Esophagus (tissue), 2 donors: Measurements from ENCODE around the gene PRR12. TPM values are rescaled to one million over a fixed set of nuclear protein-coding genes. Genes with fewer than 3 reads are reported as not detected.
A peak's percentile ranks its signal among the peaks of the same experiment; 100 is the strongest.

Experiments used
- H3K27ac ChIP-seq, 2 donors: one replicate each; pipeline ENCODE4 v1.5.1; 2013; ENCODE audit warnings: low read depth in 2 of 2, mild to moderate bottlenecking in 2 of 2, inconsistent platforms in 1 of 2, low read length in 1 of 2, moderate library complexity in 1 of 2
- H3K27me3 ChIP-seq, 2 donors: one replicate each; pipeline ENCODE4 v1.6.1; 2013; ENCODE audit warnings: low read length in 2 of 2, control low read depth in 1 of 2, mild to moderate bottlenecking in 1 of 2; ENCODE audit not compliant: insufficient read depth in 2 of 2, control insufficient read depth in 1 of 2
- H3K36me3 ChIP-seq, 2 donors: one replicate each; pipeline ENCODE4 v1.6.1; 2013; ENCODE audit warnings: low read length in 1 of 2; ENCODE audit not compliant: control insufficient read depth in 2 of 2, insufficient read depth in 2 of 2
- H3K4me1 ChIP-seq, 2 donors: one replicate each; pipeline ENCODE4 v1.6.1; 2013; ENCODE audit warnings: low read length in 1 of 2; ENCODE audit not compliant: control insufficient read depth in 2 of 2, insufficient read depth in 2 of 2
- H3K4me3 ChIP-seq, 2 donors: one replicate each; pipeline ENCODE4 v1.5.1; 2013; ENCODE audit warnings: low read length in 2 of 2, mild to moderate bottlenecking in 2 of 2, low read depth in 1 of 2, moderate library complexity in 1 of 2
- H3K9me3 ChIP-seq, 2 donors: one replicate each; pipeline ENCODE4 v1.6.1; 2013; ENCODE audit warnings: mild to moderate bottlenecking in 2 of 2, low read depth in 1 of 2, low read length in 1 of 2, moderate library complexity in 1 of 2; ENCODE audit not compliant: control insufficient read depth in 2 of 2, insufficient read depth in 1 of 2
- WGBS, 2 donors: extraction: QIAGEN DNeasy Blood & Tissue Kit; methylation state at CpG; one replicate each; pipeline ENCODE4 v1.1.7; 2013; 5-methylcytosine and 5-hydroxymethylcytosine counted together
- polyA plus RNA-seq, 2 donors: library from polyadenylated mRNA; stranded (reverse); fragments of 200-250 nt; gene quantifications; one replicate each; pipeline ENCODE4 v1.2.3, GENCODE V29; 2013
- donor health status: healthy with polysubstance abuse.
- donor health status: Bipolar disorder and iron deficiency.

PRR12 gene
- polyA plus RNA-seq, 2 donors, result 4.8 to 11.2 TPM

GRCh38 chr19:49639401-49640112 lies 48.6 kb downstream of the PRR12 start:
- 3 to 4% methylated on average over 29 to 31 of the region's 31 CpGs for WGBS, 2 donors
- Histone ChIP-seq H3K36me3 (no peaks in the 10 kb centered on the region), H3K4me3 (peak overlapping the region; percentile 52 to 55), H3K9me3 (no peaks in the 10 kb centered on the region), H3K27me3 (no peaks in the 10 kb centered on the region), H3K4me1 (peaks cover 6% of the 10 kb centered on the region in 2 donors), H3K27ac (peak overlapping the region; percentile 92 to 95)

- Histone ChIP-seq H3K27me3 (no peaks in the 10 kb centered on the region), H3K27ac (peak within 1 kb of the TSS; percentile 95 to 99), H3K9me3 (no peaks in the 10 kb centered on the region), H3K36me3 (peaks cover 0 to 5% of the 10 kb centered on the region in 2 donors), H3K4me3 (peak within 1 kb of the TSS; percentile 52 to 55), H3K4me1 (peaks cover 5 to 6% of the 10 kb centered on the region in 2 donors)
- WGBS, 2 donors, result 0% methylated on average over 50 to 51 of the region's 51 CpGs
Observed at GRCh38 chr19:49640113-49640898, 49.3 kb downstream of the PRR12 start, which contains the start of gene RRAS. RRAS (minus strand) TSS chr19:49640143; CDS start chr19:49640098, 45 bp downstream.

- H3K4me1 ChIP-seq, result peaks cover under 1 to 2% of the 10 kb centered on the region in 2 donors
- 0 to 1% methylated on average over 85 to 87 of the region's 87 CpGs for WGBS, 2 donors
Observed at GRCh38 chr19:49641688-49642491, 50.9 kb downstream of the PRR12 start, which contains the start of gene SCAF1. SCAF1 (plus strand) TSS chr19:49642209; CDS start chr19:49645027, 2,818 bp downstream.

GRCh38 chr19:49642492-49643035 lies 51.6 kb downstream of the PRR12 start:
- peaks cover 4 to 18% of the 10 kb centered on the region in 2 donors for H3K36me3 ChIP-seq
- H3K27ac ChIP-seq, result peak overlapping the region; percentile 93 to 95
- H3K4me3 ChIP-seq, result peak overlapping the region; percentile 89 to 95
- H3K27me3 ChIP-seq, result no peaks in the 10 kb centered on the region
- H3K4me1 ChIP-seq, result peaks cover 0 to 2% of the 10 kb centered on the region in 2 donors
- H3K9me3 ChIP-seq, result no peaks in the 10 kb centered on the region
- WGBS, 2 donors, result 4 to 6% methylated on average over 5 of the region's 5 CpGs

More at GRCh38 chr19:49641688-49642491, 50.9 kb downstream of the PRR12 start, which contains the start of gene SCAF1:
- Histone ChIP-seq H3K36me3 (peaks cover 0 to 12% of the 10 kb centered on the region in 2 donors), H3K27me3 (no peaks in the 10 kb centered on the region), H3K27ac (peak within 1 kb of the TSS; percentile 95 to 99), H3K9me3 (no peaks in the 10 kb centered on the region), H3K4me3 (peak within 1 kb of the TSS; percentile 89 to 95)

GRCh38 chr19:49643466-49643865 lies 52.5 kb downstream of the PRR12 start:
- H3K27me3 ChIP-seq, result no peaks in the 10 kb centered on the region
- H3K36me3 ChIP-seq, result peaks cover 4 to 18% of the 10 kb centered on the region in 2 donors
- H3K4me3 ChIP-seq, result no peak overlapping the region
- peak overlapping the region in 1 of 2 donors; percentile 0 for H3K27ac ChIP-seq
- H3K9me3 ChIP-seq, result no peaks in the 10 kb centered on the region
- peaks cover 0 to 2% of the 10 kb centered on the region in 2 donors for H3K4me1 ChIP-seq
- WGBS, 2 donors, result 61 to 68% methylated on average over 2 of the region's 2 CpGs

GRCh38 chr19:49645592-49645991 lies 54.6 kb downstream of the PRR12 start:
- H3K27me3 ChIP-seq, result no peaks in the 10 kb centered on the region
- H3K27ac ChIP-seq, result no peak overlapping the region
- peaks cover 0 to 2% of the 10 kb centered on the region in 2 donors for H3K4me1 ChIP-seq
- H3K9me3 ChIP-seq, result no peaks in the 10 kb centered on the region
- H3K4me3 ChIP-seq, result no peak overlapping the region
- 86 to 91% methylated on average over 11 of the region's 11 CpGs for whole genome bisulfite sequencing, 2 donors
- peaks cover 4 to 29% of the 10 kb centered on the region in 2 donors for H3K36me3 ChIP-seq

GRCh38 chr19:49645995-49646394 lies 55.0 kb downstream of the PRR12 start:
- Histone ChIP-seq H3K27me3 (no peaks in the 10 kb centered on the region), H3K36me3 (peaks cover 4 to 29% of the 10 kb centered on the region in 2 donors), H3K27ac (no peak overlapping the region), H3K4me1 (peaks cover 0 to under 1% of the 10 kb centered on the region in 2 donors), H3K9me3 (no peaks in the 10 kb centered on the region), H3K4me3 (no peak overlapping the region)
- 93% methylated on average over 13 of the region's 13 CpGs for WGBS, 2 donors

- no peaks in the 10 kb centered on the region for H3K4me1 ChIP-seq
- H3K36me3 ChIP-seq, result peaks cover 6 to 35% of the 10 kb centered on the region in 2 donors
- H3K27ac ChIP-seq, result no peak overlapping the region
- H3K9me3 ChIP-seq, result no peaks in the 10 kb centered on the region
- H3K4me3 ChIP-seq, result no peak overlapping the region
- 92 to 93% methylated on average over 17 of the region's 17 CpGs for WGBS, 2 donors
- H3K27me3 ChIP-seq, result no peaks in the 10 kb centered on the region
Observed at GRCh38 chr19:49646586-49646985, 55.6 kb downstream of the PRR12 start.
